HG03095 (cell line): ENCODE results near the gene ADARB2.
"Not testable (repeated sequence)": the region's sequence is repeated elsewhere in the genome, so short reads cannot be mapped to it uniquely, and the experiment has no call there.

Source experiments
- ATAC-seq: cut with Tn5 transposase; IDR thresholded peaks from one replicate; pipeline ENCODE4 v1.9.1; 2021; ENCODE audit warnings: moderate library complexity; ENCODE audit not compliant: unreplicated experiment

ADARB2 gene

DNA sequence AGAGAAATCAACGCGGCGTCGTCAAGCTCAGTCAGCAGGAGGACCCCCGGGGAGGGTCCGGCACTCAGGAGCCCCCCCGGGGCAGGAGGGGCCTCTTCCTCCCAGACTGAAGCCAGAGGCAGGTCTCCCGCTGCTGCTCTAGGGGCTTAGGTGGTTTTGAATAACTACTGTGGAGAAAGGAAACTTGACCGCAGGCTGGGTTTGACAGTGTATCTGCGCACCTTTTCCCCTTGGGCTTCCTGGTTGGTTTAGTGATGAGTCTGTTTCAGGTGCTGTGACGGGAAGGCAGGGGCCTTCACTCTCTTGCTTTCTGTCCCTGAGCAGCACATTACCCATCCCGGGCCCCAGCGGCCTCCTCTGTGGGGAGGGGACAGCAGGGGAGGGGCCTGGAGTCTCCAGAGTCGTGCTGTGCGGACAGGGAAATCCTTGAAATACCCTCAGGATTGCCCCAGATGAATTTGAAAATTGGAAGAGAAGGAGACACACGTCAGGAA lies 262.2 kb downstream of the ADARB2 start:
- no peak for ATAC-seq

DNA sequence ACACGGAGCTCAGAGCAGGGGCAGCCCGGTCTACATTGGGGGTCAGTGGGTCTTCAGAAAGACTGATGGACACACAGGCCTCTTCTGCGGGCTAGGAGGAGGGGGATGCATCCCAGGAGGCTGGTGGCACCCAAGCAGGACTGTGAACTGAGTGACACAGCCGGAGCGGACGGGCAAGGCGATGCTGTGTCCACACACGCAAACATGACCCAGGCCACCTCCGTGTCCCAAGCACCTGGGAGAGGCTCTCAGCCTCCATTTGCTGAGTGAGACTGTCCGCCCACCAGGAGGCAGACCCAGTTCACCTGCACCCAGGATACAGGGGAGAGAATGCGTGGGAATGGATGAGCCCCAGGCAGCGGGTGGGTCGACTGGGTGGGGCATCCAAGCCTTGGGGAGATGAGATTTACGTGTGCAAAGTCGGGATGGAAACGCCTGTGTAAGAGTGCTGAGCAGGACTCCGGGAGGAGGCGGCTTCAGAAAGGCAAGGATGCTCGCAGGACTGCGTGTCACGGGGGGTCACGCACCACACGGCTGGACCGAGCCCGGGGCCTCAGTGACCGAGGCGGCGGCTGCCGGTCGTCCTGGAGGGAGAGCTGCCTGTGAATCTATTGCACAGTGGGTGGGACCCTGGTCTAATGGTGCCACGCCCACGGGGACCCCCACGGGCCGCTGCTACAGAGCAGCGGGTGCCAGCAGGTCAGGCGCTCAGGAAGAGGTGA lies 262.8 kb downstream of the ADARB2 start:
- ATAC-seq, result no peak

DNA sequence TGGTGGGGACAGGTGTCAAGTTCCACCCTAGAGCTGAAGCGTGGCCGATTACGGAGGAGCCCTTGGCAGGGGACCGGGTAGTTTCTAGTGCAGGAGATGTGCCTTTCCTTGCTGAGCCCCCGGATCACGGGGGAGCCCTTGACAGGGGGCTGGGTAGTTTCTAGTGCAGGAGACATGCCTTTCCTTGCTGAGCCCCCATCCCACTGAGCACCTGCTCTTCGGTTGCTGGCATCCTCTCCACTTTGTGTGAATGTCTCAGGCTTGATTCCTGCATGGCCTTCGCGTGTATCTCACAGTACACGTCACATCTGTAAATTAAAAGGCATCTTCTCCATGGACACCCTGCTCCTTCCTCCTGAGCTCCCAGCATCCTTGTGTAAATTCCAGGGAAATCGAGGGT lies 263.5 kb downstream of the ADARB2 start:
- ATAC-seq, result no peak

DNA sequence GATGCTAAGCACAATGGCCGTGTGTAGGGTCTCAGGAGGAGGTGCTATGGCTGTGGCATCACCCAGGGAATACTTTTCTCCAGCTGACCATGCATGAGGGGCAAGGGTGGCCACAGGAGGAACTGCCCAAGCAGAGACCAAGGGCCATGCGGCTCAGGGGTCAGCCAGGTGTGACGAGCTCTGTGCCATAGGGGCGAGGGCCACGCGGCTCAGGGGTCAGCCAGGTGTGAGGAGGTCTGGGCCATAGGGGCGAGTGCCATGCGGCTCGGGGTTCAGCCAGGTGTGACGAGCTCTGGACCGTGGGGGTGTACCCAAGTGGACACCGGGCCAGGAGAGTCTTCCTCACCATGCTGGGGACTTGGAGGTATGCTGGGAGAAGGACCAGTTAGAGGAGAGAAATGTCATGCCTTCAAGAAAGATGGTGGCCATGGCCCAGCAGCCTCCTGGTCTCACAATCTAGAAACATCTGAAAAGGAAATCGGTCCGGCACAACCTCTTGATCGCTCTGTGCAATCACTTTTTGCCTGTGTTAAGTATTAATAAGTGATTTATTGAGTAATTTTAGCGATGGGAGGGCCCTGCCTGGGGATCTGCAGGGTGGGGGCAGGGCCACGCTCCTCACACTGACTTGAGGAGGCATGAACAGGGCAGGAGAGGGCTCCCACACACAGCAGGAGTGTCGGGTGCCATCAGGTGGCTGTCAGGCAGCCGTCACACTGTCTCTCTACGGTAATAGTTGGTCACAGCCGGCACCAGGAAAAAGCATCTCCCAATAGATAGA lies 265.0 kb downstream of the ADARB2 start:
- no peak for ATAC-seq

DNA sequence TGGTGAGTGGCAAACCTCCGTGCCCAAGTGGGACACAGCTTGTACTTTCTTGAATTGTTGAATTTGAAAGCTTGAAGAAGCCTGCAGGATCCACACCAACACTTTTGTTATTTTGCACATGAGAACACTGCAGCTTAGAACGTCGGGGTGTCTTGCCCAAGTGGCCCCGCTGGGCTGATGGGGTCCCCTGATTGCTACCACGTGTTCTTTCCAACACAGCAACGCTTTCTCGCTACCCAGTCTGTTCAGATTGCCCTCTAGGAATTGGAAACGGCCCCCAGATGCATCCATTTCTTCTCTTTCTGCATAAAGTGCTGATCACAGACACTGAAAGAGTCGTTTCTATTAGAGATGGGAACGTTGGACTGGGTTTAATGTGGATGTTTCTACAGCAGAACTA lies 268.5 kb downstream of the ADARB2 start:
- ATAC-seq, result no peak

DNA sequence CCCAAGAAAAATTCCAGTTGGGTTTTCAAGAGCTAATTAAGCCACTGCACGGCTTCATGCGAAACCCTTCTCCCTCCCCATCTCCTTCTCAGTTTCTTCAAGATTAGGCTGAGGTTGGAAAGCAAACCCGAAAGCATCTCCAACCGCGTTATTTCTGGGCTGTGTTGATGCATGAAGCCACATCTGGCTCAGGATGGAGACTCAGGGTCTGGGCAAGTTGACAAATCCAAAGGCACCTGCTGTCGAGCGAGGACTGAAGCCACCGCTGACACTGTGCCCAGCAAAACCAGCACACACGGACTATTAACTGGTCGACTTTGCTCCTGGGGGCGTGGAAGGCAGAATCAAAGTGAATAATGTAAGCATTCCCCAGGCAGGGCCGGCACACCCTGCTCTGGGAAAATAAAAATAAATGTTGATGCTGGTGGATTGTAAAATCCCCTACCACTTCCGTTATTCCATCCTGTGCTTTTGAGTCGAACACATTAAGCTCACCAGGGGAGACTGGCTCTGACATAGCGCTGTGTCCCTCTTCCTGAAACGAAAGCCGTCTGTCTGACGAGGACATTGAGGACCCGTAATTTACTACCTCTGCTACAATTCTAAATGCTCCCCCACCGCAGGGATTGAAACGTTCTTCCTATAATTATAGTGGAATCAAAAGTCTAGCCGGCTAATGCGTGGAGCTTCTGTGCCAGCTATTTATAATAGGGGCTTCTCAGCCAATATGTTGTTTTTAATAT lies 269.8 kb downstream of the ADARB2 start:
- no peak for ATAC-seq

DNA sequence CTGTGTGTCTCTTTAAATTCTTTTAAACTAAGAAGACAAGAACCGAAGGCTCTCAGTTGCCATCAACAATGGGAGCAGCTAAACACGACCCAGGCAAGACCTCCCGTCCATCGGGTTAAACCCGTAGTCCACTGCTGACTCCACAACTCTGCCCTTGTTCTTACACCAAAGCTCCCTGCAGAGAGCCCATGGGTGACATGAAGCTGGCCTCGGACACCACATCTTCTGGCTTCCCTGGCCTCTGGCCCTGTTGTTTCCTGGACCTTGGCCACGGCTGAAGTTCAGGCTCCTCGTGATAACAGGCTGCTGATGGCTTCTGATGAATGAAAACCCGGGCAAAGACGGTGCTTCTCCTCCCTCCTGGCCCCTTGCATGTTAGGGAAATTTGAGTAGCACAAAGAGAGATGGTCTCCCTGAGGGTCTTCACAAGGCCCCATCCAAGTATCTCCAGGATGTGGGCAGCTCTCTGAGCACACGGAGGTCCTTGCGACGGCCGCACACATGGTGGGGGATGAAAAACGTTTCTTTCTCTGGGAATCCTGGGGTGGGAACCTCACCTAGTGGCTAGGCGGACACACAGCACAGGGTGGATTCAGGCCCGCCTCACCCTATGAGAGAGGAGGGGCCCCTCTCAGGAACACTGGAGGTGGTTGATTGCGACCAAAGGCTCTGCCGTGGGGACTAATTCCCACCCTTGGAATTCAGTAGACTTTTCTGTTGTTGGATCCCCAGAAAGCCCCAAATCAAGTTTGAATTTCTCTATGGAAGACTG lies 271.1 kb downstream of the ADARB2 start:
- ATAC-seq, result no peak

DNA sequence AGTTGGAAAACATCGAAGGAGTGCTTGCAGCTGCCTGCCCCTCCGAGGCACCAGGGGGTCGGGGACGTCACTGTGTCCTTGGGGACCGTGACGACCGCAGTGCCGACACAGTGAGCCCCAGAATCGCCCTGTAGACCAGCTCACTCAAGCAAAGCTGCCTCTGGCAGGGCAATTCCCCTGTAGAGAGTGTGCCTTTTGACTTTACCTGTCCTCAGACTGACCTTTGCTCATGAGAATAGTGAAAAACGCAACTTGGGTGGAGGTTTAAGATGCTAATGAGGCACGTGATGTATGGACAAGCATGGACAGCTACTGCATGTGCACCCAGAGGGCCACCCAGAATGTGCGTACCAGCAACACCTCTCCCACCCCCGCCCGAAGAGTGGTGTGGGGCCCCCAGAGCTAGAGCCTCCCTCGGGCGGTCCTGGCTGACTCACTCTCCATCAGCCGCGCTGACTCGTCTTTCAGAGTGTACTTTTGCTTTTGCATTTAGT lies 271.9 kb downstream of the ADARB2 start:
- peak; percentile 65 for ATAC-seq

DNA sequence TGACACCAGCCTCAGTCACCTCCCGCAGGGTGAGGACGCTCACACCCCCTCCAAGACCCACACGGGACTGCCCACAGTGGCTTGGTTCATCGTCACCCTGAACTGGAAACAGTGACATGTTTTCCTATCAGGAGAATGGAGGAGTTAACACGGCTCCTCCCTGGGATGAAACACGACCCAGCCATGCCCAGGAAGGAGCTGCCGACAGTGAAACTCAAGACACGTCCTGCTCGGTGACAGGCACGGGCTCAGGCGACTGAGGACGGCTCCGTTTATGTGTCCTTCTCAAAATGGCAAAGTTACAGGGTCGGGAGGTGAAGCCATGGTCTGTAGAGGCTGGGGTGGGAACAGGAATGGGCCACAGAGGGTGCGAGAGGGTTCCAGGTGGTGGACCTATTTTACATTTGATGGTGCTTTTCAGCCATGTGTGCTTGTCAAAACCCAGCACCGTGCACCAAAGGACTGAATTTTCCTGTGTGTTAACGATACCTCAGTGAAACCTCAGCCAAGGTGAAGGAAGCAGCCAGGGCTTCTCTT lies 272.4 kb downstream of the ADARB2 start:
- ATAC-seq, result peak; percentile 6

DNA sequence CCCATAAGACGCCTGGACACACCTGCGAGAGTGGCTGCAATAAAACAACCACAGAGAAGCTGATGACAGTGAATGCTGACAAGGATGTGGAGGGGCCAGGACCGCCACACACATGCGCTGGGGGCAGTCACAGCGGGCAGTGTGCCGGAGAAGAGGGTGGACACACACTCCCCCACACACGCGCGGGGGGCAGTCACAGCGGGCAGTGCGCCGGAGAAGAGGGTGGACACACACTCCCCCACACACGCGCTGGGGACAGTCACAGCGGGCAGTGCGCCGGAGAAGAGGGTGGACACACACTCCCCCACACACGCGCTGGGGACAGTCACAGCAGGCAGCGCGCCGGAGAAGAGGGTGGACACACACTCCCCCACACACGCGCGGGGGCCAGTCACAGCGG lies 273.4 kb downstream of the ADARB2 start:
- not testable (repeated sequence) for ATAC-seq

DNA sequence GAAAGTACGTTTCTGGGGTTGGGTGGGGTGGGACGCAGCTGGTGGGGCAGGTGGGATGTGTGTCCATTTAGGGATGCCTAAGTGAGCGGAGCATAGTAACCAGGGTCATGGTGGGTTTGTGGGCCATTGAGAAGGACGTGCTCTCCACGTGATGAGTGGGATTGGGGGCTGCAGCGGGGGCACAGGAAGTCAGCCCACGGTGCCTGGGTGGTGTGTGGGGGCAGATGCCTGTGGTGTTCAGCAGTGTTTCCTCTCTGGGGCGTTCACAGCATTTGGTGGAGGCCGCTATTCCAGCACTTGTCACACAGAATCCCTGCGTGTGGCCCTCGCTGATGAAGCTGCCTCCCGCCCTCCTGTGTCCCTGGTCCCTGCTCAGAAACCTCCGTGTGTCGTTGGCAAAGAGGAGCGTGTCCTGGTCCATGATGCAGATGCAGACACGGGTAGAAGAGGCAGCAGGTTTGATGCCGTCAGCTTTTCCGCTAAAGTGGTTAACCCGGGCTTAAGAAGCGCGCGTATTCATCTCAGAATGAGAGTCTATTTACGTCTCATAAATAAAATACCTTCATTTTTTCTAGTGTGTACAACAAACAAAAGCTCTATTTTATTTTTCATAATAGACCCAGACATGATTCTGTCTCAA lies 274.2 kb downstream of the ADARB2 start:
- ATAC-seq, result no peak

DNA sequence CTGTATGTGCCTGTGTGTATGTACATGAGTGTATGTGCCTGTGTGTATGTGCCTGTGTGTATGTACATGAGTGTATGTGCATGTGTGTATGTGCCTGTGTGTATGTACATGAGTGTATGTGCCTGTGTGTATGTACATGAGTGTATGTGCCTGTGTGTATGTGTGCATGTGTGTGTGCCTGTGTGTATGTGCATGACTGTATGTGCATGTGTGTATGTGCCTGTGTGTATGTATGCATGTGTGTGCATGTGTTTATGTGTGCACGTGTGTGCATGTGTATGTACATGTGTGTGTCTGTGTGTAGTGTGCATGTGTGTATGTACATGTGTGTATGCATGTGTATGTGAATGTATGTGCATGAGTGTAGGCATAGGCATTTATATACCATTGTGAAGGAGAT lies 274.8 kb downstream of the ADARB2 start:
- ATAC-seq, result no peak

DNA sequence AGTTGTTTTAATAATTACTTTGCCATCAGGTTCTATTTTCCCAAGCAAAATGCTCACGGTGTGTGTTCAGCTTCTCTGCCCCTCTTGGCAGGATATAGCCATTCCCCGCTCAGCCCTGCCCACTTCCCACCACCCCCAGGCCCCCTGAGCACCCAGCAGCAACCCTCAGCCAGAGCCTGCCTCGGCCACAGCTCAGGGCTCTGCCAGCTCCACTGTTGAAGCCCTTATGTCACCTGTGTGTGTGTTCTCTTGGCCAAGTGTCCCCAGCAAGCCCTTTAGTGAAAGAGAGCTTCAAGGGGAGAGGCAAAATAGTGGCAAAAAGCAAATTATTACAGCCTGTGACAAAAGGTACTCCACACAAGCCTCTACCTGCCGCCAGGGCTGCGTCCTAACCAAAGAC lies 275.3 kb downstream of the ADARB2 start:
- ATAC-seq, result no peak

DNA sequence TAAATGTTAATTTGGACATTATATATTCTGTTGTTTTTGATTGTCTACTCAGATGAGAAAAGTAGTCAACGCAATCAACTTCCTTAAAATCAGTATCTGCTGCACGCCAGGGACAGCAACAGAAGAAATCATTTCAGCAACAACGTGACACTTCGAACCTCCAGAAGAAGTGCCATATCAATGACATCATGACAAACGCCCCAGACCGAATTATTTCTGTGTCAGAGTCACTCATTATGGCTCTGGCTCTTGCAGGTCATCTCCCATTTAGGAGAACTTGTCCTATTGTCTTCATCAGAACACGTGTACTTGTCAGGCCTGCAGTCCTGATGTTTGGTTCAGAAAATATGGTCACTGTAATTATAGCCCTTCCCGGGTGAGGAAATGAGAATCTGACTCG lies 276.3 kb downstream of the ADARB2 start:
- no peak for ATAC-seq

DNA sequence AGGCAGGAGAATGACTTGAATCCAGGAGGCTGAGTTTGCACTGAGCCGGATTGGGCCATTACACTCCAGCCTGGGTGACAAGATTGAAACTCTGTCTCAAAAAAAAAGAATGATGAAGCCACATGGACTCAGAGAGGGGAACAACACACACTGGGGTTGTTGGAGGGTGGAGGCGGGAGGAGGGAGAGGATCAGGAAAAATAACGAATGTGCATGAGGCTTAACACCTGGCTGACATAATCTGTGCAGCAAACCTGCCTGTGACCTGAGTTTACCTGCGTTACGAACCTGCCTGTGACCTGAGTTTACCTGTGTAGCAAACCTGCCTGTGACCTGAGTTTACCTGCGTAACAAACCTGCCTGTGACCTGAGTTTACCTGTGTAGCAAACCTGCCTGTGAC lies 277.7 kb downstream of the ADARB2 start:
- not testable (repeated sequence) for ATAC-seq

DNA sequence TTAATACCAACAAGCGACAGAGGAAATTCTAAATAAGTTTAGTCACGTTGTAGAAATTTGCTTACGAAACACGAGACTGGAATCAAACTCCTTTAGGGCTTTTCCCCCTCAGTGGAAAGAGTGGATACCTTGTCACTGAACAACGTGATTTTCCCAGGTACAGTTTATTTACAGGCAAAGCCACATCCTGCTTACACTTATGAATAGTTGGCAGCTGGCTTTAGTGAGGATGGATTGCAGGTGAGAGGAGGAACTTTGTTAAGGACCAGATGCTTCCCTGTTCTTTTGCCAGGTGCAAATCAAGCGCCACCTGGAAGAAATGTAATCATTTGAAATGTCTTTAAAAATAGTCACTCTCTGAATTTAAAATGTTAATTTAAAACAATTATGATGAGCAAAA lies 282.4 kb downstream of the ADARB2 start:
- no peak for ATAC-seq

DNA sequence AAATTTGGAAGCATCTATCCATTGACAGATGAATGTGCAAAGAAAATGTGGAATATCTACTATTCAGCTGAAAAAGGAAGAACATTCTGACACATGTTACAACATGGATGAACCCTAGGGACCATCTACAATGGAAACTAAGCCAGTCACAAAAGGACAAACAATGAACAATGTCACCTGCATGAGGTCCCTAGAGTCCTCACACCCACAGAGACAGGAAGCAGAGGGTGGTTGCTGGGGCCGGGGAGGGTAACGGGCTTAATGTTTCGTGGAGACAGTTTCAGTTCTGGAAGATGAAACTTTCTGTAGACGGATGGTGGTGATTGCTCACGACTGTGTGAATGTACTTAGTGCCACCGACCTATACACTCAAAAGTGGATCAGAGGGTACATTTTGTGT lies 282.9 kb downstream of the ADARB2 start:
- ATAC-seq, result peak; percentile 93

DNA sequence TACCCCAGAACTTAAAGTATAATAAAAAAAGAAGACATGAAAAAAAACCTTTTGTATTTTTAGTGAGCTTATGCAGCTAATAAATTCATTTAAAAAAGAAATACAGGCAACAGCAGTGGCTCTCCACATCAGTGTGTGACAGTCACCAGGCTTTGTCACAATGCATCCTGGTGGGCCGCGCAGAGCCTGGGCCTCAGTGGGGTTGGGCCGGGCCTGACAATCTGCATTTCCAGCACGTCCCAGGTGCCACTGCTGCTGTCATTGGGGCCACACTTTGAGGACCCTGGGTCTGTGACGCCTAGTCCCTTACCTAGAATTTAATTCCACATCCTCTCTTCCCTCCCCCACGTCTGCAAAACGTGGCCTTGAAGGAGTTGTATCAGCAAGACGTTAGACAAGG lies 284.5 kb downstream of the ADARB2 start:
- no peak for ATAC-seq

DNA sequence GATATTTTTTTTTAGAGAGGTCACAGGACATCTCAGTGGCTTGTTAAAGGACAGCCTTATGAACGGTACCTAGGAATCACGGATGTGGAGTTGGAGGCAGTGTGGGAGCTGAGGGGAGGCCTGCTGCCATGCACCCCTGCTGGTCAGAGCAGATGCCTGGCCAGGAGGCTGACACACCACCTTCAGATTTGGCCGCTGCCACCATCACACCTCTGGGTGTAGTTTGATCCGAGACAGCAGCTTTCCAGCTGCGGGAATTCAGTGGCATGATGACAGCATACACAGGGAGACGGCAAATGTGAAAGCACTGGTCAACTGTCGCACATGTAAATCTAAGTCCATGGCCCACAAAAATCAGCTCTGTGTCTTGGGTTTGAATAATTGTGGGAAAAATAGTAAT lies 285.4 kb downstream of the ADARB2 start:
- ATAC-seq, result no peak

DNA sequence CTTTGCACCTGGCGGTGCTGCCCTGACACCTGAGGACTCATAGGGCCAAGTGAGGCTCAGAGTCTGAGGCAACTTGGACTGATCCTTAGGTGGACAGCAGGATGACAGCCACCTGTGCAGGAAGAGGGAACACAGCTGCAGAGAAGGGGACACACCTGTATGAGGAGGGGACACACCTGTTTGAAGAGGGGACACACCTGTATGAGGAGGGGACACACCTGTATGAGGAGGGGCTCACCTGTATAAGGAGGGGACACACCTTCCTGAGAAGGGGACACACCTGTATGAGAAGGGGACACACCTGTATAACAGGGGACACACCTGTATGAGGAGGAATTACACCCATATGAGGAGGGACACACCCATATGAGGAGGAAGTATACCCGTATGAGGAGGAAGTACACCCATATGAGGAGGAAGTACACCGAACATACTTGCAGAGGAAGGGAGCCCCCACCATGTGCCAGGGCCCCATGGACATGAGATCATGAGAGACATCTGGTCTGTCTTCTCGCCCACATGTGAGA lies 285.9 kb downstream of the ADARB2 start:
- ATAC-seq, result no peak
